GM19023 (cell line): ENCODE results near the gene RWDD3.

Source experiments
- ATAC-seq: cut with Tn5 transposase; IDR thresholded peaks from one replicate; pipeline ENCODE4 v1.9.1; 2021; ENCODE audit warnings: mild to moderate bottlenecking, moderate library complexity; ENCODE audit not compliant: unreplicated experiment

RWDD3 gene

DNA sequence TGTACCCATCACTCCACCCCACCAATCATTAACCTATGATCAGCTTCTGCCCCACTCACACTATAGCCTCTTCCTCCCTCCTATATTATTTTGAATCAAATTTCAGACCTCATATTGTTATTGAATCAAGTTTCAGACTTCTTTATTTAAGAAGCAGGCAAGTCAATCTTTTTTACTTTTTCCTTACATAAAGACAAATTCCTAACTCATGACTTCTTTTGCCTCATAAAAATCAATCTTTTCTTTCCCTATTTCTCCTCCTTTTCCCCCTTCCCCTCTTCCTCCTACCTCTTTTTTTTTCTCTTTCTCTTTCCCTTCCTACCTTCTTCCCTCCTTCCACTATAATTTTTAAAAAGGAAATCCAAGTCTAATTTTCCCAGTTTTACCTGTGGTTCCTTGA lies 4.3 kb upstream of the RWDD3 start:
- ATAC-seq = no peak

DNA sequence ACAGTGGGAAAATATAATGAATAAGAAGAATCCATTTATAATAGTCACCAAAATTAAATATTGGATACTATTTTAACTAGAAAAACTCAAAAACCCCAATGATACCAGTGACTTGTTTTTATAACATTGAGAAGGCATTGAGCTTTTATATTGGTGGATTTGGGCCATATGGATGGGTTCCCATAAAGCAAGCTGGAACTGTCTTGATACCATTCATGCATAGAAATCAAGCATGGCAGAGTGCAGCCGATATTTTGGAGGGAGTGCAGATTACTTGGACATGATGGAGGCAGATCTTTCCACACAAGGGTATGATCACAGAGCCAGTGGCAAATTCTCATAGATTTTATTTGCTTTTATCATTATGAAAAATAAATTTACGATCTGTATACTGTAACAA lies 3.8 kb upstream of the RWDD3 start:
- no peak for ATAC-seq

DNA sequence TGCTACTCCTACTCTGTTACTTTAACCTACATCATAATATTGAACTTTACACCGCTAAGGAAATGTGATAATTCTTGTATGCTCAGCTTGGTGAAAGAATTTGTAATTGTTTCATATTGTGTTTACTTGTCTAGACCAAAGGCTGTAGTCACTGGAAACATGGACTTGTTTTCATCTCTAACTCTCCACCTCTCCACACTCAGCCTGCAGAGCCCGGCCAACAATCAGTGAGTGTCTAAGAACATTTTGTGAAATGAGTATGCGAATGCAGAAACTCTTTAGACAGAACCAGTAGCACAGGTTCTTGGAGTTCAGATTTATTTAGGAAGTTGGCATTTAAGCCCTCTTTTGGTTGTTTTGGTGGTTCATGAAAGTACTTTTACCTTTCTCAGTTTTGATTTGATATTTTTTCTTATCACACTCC lies 3.2 kb upstream of the RWDD3 start:
- ATAC-seq = no peak

DNA sequence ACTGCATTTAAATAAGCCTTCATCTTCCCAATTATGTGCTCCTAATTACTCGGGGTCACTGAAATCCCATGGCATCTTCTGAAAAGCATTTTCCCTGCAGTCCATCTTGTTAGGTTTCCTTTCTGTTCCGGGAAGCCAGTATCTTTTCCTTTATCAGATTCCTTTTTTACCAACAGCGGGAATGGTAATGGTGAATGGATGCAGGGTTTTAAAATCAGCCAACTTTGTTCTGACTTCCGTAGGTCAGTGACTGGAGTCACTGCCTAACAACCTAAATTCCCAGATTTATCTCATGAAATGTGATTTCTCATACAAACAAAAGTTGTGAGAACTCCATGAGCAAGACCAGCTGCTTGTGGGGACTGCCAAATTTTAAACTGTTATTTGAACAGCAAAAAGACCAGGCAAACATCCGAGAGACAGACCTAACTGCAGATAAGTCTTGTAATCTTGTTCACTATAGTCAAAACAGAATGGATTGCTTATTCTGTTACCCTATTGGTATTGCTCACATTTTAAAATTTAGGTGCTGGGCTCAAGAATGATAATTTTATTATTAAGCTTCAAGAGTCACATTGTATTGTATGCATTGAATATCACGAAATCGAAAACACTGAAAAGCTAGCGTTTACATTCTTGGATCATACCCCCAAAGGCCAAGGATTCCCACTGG lies 1.2 kb upstream of the RWDD3 start:
- ATAC-seq = no peak

DNA sequence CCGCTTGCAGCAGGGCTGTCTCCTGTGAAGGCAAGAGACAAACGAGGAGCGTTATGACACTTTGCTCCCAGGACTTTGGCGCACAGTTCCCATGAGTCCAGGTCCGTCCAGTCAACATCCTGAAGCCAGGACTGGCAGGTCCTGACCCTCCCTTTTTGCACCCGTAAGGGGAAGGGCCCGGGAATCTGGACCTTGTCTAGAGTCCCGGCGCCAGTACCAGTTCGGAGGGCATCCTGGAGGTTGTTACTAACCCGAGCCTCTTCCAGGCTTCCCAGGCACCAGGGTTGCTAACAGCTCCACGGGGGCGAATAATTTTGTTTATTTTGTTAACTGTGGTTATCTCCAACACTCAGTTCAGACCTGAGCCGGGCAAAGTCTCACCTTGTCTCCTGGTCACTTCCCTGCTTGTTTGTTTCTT lies 682 bp upstream of the RWDD3 start:
- no peak for ATAC-seq

DNA sequence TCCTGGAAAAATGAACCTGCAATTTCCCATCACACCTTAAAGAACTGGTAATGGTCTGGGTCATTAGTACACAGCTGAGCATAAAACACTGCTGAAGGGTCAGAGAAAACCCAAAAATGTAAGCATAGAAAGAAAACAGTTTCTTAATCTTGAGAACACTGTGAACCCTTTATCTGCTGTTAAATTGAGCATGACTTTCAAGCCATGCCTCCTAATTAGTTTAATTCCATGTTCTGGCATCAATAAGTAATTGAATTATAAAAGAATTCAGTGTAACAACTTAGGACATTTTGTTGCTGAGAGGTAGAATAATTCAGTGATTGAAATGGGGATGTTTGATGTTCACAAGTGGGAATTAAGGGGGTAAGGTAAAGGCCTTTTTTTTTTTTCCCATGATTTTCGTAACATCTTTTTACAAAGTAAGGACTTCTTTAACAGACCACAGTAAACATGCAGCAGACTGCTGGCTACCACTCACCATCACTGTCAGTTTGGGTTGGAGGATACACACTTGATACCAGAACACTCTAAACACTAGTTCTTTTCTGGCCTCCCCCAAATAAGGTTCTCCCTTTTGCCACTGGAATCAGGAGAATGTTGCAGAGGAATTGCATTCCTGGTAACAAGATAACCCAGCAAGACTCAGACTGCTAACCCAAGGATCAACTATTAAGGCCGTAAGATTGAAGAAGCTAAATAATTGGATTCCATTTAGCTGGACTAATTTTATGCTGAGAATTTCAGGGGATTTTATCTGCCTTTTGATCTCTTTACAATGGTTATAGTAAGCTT lies 3.0 kb downstream of the RWDD3 start:
- ATAC-seq = no peak

DNA sequence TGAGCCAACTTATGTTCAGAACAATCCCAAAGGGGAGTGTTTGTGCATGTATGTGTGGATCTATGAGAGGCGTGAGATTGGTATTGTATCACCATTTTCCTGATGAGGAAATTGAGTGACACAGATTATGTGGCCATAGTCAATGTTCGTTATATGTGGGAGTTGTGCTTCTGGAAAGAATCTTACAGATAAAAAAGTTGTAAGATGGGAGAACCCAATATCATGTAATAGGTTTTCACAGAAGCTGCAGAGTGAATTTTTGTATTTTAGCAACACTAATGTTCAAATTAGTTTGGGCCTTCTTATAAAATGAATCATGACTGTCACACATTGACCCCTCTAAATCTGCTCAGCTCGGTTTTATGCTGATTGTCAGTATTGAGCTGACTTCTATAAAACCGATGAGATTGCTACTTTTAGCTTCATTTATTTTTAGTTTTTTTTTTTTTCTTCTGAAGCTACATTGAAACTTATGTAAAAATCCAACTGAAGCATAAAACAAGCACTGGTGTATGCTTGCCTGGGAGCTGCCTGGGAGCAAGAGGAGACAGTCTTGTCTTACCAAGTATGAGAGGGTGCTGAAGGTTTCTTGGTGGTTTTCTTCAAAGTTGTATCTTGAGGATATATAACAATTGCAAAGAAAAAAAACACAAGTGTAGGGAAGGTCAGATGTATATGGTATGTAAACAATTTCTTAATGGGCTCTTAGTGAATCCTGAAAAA lies 4.1 kb downstream of the RWDD3 start:
- ATAC-seq = no peak

DNA sequence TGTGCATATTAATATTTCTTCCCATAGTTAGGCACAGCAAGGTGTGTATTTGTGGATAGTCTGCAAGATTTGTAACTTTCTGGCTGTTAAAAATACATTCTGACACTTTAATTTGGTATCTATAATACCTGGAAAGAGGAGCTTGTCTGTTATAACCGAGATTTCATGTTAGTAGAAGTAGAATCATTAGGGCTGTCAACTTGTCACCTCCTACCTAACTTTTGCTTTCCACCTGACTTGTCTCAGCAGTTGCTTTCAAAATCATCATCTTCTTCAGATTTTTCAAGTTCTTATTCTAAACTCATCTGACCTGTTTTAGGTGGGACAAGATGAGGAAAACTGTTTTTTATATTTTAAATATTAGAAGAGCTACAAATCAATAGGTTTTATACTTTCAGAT lies 11.0 kb downstream of the RWDD3 start:
- ATAC-seq = no peak

DNA sequence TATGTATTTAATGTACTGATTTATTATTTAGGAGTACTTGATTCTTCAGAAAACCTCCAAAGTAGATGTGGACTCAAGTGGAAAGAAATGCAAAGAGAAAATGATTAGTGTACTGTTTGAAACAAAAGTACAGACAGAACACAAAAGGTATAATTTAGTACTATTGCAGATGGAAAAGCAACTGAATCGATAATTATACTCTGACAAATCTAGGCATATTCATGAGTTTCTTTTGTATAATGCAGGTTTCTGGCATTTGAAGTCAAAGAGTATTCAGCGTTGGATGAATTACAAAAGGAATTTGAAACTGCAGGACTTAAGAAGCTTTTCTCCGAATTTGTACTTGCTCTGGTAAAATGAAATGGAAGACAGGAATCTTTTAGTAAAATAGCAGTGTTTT lies 12.5 kb downstream of the RWDD3 start:
- ATAC-seq = no peak

DNA sequence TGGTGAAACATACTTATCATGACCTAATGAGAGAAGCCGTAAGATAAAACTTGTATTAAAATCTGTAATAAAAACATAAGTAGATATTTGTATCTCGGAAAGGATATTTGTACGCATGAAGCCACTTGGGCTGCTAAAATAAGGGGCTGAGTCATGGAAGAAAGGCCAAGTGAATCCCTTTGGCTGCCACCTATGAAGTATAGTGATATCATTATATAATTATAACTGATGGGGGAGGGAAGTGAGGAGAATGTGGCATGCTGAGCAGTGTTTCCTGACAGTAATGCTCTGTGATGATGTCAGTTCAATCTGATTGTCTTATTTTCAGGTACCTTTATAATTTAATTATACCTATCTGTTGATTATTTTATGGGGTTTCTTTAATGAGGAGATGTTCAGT lies 13.6 kb downstream of the RWDD3 start:
- no peak for ATAC-seq

DNA sequence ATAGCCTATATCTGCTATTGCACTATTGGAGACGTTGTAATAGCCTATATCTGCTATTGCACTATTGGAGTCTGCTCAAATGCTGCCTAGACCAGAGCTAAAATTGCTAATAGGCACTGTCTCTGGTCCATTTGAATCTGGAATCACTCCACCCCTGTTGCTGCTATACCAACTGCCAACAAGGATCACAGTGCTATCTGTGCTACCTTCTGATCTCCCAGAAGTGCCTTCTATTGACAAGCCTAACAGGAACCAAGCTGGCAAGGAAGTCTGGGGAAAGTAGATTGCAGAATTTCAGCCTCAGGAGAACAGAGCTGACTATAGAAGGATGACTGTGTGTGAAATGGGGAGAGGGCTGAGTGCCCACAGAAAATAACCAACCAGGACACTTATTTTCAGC lies 15.9 kb downstream of the RWDD3 start:
- ATAC-seq = no peak

DNA sequence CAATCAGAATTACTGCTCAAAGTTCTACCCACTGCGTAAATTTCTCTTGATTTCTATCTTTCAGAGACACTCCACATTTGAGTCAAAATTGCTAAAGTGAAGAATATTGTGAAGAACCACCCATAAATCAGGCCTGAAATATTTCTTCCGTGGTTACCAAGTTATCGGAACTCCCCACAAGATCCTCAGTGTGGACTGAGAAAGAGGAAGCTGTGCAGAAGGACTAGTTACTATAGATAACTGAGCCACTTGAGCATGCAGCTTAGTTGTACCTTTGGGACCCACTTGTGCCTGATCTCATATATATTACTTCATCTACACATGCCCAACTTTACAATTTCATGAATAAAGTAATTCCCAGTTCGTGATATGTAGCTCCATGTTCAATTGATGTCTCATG lies 18.4 kb downstream of the RWDD3 start:
- no peak for ATAC-seq

DNA sequence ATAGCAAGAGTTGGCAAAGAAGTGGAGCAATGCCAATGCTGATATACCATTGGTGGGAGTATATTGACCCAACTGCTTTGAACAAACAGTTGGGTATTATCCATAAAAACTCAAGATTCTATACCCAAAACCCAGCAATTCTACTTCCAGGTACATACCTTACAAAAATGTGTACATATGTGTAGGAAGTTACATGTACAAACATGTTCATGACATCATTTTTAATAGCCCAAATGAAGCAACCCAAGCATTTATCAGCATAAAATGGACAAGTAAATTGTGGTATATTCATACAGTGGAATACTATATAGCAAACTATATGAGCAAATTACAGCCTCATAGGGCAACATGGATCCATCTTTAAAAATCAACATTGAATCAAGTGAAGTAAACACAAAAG lies 20.9 kb downstream of the RWDD3 start:
- no peak for ATAC-seq

DNA sequence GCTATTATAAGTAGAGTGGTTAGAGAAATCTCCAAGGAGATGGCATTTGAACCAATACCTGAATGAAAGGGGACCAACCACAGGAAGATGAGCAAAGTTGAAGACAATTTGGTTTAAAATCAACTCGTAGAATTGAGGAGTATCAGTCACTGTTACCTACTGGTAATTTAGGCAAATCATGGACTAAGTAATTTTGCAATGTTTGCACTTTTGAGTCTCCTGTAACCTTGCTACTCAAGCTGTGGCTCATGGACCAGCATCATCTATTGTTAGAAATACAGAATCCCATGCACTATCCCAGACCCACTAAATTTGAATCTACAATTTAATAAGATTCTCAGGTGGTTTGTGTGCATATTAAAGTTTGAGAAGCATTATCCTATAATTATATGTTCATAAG lies 21.8 kb downstream of the RWDD3 start:
- no peak for ATAC-seq

DNA sequence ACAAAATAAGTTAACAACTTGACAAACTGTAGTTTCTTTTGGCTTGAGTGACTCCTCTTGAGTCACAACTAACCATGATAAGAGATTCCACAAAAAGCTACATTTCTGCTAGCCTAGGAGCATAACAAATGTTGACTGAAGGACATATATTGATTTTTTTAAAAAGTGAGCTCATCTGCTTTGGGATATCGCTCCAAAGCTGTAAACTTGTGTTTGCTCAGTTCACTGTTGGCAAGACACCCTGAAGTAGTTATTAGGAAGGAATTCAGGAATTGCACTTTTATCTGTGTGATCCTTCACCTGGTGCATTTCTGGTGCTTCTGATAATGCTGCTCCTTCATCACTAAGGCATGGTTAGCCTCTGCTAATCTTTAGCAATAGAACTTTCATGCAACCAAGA lies 23.7 kb downstream of the RWDD3 start:
- ATAC-seq = no peak

DNA sequence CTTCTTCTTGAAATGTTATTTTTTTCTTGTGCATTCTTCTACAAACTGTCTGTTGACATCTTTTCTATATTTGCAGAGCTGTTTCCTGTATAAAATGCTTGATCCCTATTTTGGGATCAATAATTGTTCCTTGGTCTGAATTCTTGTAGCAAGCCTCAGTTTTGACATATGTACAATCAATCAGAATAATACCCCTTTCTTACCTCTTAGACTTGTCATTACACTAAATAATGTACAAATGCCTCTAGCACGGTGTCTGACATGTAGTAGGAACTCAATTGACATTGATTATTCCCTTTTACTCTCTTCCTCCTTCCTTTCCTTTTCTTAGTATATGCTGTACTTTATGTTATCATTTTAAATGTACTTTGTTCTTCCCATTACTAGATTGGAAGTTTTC lies 25.2 kb downstream of the RWDD3 start:
- no peak for ATAC-seq

DNA sequence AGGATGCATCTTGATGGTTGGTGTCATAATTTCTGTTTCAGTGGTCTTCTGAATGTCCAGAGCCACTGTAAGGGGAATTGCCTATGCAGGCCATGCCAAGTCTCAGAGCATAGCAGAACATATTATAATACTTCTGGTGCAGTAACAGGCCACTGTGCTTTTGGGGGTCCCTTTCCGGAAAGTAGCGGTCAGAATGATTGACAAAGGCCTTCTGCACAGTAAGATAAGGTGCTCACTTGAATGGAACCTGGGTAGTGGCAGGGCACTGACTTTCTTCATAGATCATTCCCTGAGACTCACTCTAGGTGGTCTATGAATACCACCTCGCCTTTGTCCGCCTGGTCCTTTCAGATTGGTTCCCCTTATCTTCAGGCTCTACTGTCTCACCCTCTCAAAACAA lies 28.9 kb downstream of the RWDD3 start:
- ATAC-seq = no peak

DNA sequence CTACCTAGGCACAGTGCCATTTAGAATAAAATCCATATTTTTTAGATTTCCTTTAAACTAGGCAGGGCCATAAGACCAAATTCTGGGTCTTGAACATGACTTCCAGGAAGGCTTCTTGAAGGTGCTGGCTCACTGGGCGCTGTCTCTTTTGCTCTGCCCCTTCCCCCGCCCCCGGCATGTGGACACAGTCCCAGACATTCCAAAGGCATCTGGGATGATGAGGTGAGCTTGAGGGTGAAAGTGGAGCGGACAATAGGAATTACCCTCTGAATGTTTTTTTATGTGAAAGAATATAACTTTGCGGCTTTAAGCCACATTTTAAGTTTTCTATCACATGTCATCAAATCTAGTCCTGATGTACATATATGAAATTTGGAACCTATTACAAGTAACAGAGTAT lies 29.4 kb downstream of the RWDD3 start:
- ATAC-seq = no peak

DNA sequence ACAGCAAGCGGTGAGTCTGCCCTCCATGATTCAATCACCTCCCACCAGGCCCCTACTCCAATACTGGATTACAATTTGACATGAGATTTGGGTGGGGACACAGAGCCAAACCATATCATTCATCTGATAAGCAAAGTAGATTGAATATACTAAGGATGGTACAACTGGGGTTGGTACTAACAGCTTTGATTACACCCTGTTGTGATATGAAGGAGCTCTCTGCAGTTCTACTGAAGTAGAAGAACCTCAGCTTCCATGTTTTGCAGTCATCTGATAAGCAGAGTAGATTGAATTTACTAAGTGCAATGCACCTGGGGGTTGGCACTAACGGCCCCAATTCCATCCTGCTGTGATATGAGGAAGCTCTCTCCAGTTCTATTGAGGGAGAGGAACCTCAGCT lies 31.1 kb downstream of the RWDD3 start:
- ATAC-seq = no peak

DNA sequence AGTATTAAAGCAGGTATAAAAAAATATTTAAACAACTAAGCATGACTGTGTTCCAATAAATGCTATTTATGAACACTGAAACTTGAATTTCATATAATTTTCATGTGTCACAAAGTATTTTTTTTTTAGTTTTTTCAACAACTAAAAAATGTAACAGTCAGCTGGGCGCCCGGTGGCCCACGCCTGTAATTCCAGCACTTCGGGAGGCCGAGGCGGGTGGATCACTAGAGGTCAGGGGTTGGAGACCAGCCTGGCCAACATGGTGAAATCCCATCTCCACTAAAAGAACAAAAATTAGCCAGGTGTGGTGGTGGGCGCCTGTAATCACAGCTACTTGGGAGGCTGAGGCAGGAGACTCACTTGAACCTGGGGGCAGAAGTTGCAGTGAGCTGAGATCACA lies 42.4 kb downstream of the RWDD3 start:
- no peak for ATAC-seq

DNA sequence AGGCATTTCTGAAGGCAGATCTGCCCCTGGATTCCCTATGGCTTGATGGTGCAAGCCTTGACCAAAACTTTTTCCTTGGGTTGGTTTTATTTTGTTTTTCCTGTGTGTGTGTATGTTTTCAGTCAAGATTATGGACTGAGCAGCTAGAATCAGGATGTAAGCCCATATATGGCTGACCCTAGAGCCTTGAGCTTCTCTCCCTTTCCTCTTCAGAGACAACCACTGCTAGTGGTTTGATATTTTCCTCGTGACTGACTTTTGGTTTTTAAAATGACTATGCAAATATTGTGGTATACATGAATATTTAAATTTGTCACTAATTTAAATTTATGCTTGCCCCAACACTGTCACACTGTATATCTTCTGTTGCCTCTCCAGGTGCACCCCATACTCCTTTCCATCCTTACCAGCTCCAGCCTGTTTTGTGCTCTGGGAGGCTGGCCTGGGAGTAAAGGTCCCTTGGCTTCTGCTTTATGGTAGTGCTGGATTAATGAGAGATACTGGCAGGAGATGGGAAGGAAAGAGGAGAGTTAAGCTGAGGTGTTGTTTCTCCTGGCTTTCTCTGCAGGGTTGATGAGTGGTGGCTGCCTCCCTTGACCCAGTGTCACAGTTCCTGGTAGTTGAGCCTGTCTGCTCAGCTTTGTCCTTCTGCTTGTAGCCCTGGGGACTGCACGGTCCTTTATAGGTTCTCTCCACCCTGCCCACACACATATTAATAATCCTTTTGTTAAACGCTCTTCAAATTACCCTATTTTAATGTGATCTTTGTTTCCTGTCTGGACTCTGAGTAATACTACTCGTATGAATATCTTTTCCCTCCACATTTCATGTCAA lies 44.4 kb downstream of the RWDD3 start:
- no peak for ATAC-seq
